K562 (cell line): ENCODE results near the gene KLK6. TPM values are rescaled to one million over a fixed set of nuclear protein-coding genes. Genes with fewer than 3 reads are reported as not detected.
"Not testable (repeated sequence)": the region's sequence is repeated elsewhere in the genome, so short reads cannot be mapped to it uniquely, and the experiment has no call there.

Experiments
- ATAC-seq: fragments of 200-7000 bp; cut with Tn5 transposase; 3 replicates; pipeline ENCODE4 v1.9.1; 2020; ENCODE audit warnings: moderate library complexity
- BruUV-seq: library from RNA; stranded (reverse); fragments of 400-500 nt; replicated peaks from 2 replicates; lab custom pipeline; 2021; lab: Mats Ljungman, UMichigan
- CTCF ChIA-PET: fragments of 300-600 bp; formaldehyde crosslinking; extraction: SDS; loops from one replicate; lab custom pipeline; 2021; ENCODE audit warnings: low intra/inter-chr PET ratio; lab: Yijun Ruan, JAX
- POLR2A ChIA-PET: fragments of 300-600, 350-650 bp; sonication (Branson Sonifier 250); formaldehyde crosslinking; extraction: SDS; loops from one replicate; lab custom pipeline; 2021; ENCODE audit warnings: antibody characterized with exemption, inconsistent platforms; lab: Yijun Ruan, JAX
- DNase-seq, 4 experiments: peaks; one replicate each; pipeline versions ENCODE4 v3.0.0 to v3.0.0-alpha.2; 2011 to 2018; ENCODE audit warnings: low spot score in 3 of 4, mixed read lengths in 3 of 4; ENCODE audit errors: extremely low read depth in 1 of 4
- FAIRE-seq: peaks from 2 replicates; lab custom pipeline; 2011; peaks lifted over from hg19 to GRCh38; lab: Jason Lieb, UNC
- H2AFZ ChIP-seq: 2 replicates; pipeline ENCODE4 v1.6.0; 2011; ENCODE audit warnings: low read depth, low read length, control low read depth, inconsistent platforms
- H3K27ac ChIP-seq: fragments of 200-600 bp; 3 replicates; pipeline ENCODE4 v1.8.0; 2011; ENCODE audit warnings: low read depth, mild to moderate bottlenecking, control low read depth, inconsistent platforms, low read length, moderate library complexity, mixed read lengths; ENCODE audit errors: extremely low read depth
- H3K27me3 ChIP-seq, 2 experiments: fragments of 300-600 bp in 1 of 2; 2 replicates in 1 of 2; 3 replicates in 1 of 2; pipeline versions ENCODE4 v1.6.0 to v1.8.0; 2011; ENCODE audit warnings: inconsistent platforms in 2 of 2, low read length in 2 of 2, mild to moderate bottlenecking in 1 of 2, mixed read lengths in 1 of 2, moderate library complexity in 1 of 2; ENCODE audit not compliant: control insufficient read depth in 2 of 2, insufficient read depth in 2 of 2
- H3K36me3 ChIP-seq: fragments of 300-600 bp; 3 replicates; pipeline ENCODE4 v1.8.0; 2011; ENCODE audit warnings: mild to moderate bottlenecking, low read length, inconsistent platforms; ENCODE audit not compliant: control insufficient read depth, insufficient read depth
- H3K4me1 ChIP-seq, 2 experiments: fragments of 200-600 bp in 1 of 2; replicated peaks in 1 of 2; 2 replicates in 1 of 2; 3 replicates in 1 of 2; pipeline versions ENCODE4 v1.5.1 to v1.8.0; 2011; ENCODE audit warnings: inconsistent platforms in 2 of 2, low read length in 2 of 2, mild to moderate bottlenecking in 1 of 2, mixed read lengths in 1 of 2, moderate library complexity in 1 of 2; ENCODE audit not compliant: control insufficient read depth in 2 of 2, insufficient read depth in 2 of 2
- H3K4me2 ChIP-seq: 2 replicates; pipeline ENCODE4 v1.6.1; 2011; ENCODE audit warnings: low read length, control low read depth, inconsistent platforms, mixed read lengths; ENCODE audit not compliant: insufficient read depth
- H3K4me3 ChIP-seq: fragments of 200-600 bp; sonication (generic), shearing (Covaris generic); 2 replicates; pipeline ENCODE4 v1.5.1; 2016; ENCODE audit warnings: control low read depth, inconsistent platforms
- H3K79me2 ChIP-seq: fragments of 200-600 bp; 3 replicates; pipeline ENCODE4 v1.8.0; 2011; ENCODE audit warnings: low read length, inconsistent platforms; ENCODE audit not compliant: control insufficient read depth, insufficient read depth
- H3K9ac ChIP-seq, 2 experiments: 2 replicates each; pipeline versions ENCODE4 v1.6.0 to v1.6.1; 2011; ENCODE audit warnings: low read depth in 2 of 2, low read length in 2 of 2, control low read depth in 1 of 2, inconsistent platforms in 1 of 2, mild to moderate bottlenecking in 1 of 2, mixed read lengths in 1 of 2; ENCODE audit not compliant: insufficient read depth in 1 of 2
- H3K9me1 ChIP-seq: one replicate; pipeline ENCODE4 v1.6.0; 2011; ENCODE audit warnings: inconsistent platforms, mild to moderate bottlenecking, low read length, moderate library complexity; ENCODE audit not compliant: control insufficient read depth, insufficient read depth
- H3K9me3 ChIP-seq: replicated peaks from 2 replicates; pipeline ENCODE4 v1.5.1; 2011; ENCODE audit warnings: low read depth, low read length, inconsistent platforms; ENCODE audit not compliant: control insufficient read depth, insufficient read depth
- H4K20me1 ChIP-seq: replicated peaks from 2 replicates; pipeline ENCODE4 v1.6.1; 2011; ENCODE audit warnings: low read length, inconsistent platforms, mixed read lengths; ENCODE audit not compliant: control insufficient read depth, insufficient read depth
- WGBS: fragments of 100-300 bp; shearing (Covaris generic); methylation state at CpG from one replicate; pipeline ENCODE4 v1.1.6; 2016; ENCODE audit warnings: low coverage, mixed read lengths; ENCODE audit not compliant: insufficient coverage; ENCODE audit errors: missing lambda C conversion rate; 5-methylcytosine and 5-hydroxymethylcytosine counted together
- in situ Hi-C: fragments of 300-500 bp; cut with MboI; formaldehyde crosslinking; loops from 4 replicates; pipeline ENCODE4 v1.15.0; 2018; ENCODE audit warnings: inconsistent platforms, mixed read lengths
- intact Hi-C: fragments of 100-400 bp; cut with micrococcal nuclease; formaldehyde crosslinking; loops from 2 replicates; pipeline ENCODE4 v1.14.2; 2022
- polyA plus RNA-seq, 8 experiments: library from polyadenylated mRNA; depleted of rRNA in 4 of 8; stranded (reverse) in 5 of 8; unstranded in 3 of 8; fragments of >200 nt; fragmentation: Nextera tagmentation in 2 of 8; fragmentation: Illumina TruSeq in 1 of 8; extraction: Ambion mirVana in 2 of 8; extraction: Trizol in 1 of 8; gene quantifications; 2 replicates each; pipeline versions ENCODE4 v1.2.1 to v1.2.3, GENCODE V29; 2011 to 2014; ENCODE audit warnings: inconsistent platforms in 1 of 8, missing spikeins in 1 of 8
- total RNA-seq, 7 experiments: library from RNA; depleted of rRNA in 6 of 7; stranded (reverse); fragments of >200 nt in 6 of 7; fragmentation: Illumina TruSeq in 2 of 7; extraction: Trizol in 2 of 7; gene quantifications; 2 replicates each; pipeline versions ENCODE4 v1.2.1 to v1.2.3, GENCODE V29; 2011 to 2021; ENCODE audit warnings: low replicate concordance in 1 of 7
- TF ChIP-seq, protein P1 (sequence below): fragments of 200-800 bp; sonication (Bioruptor generic); IDR thresholded peaks from 2 replicates; pipeline ENCODE4 v1.6.1; 2017; ENCODE audit warnings: missing genetic modification characterization, missing compliant biosample characterization
- TF ChIP-seq, protein P2 (sequence below): sonication (generic); formaldehyde crosslinking; IDR thresholded peaks from 2 replicates; pipeline ENCODE4 v1.8.0; 2022; ENCODE audit warnings: mild to moderate bottlenecking, missing genetic modification reagents

The KLK6 gene
- total and polyA plus RNA-seq, 9 of the 15 experiments (the other 6 are each of a cell fraction or from before 2014, with no cell fraction given): not detected

DNA sequence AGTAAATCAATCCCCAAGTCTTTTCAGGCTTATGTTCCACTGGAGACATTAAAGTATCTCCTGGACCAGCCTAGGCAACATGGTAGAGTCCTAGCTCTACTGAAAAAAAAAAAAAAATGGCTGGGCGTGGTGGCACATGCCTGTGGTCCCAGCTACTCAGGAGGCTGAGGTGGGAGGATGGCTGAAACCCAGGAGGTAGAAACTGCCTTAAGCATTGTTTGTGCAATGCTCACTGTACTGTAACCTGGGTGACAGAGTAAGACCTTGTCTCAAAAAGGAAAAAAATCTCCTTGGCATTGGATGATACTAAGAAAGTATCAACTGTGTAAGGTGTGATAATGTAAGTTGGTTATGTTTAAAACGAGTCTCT, 23.3 kb upstream of the KLK6 start:
- in situ Hi-C loops: no loop called here
- ATAC-seq (no peak), DNase-seq (no peak), FAIRE-seq (no peak)
- intact Hi-C loops: no loop called here
- WGBS: 4% methylated on average over 2 of the region's 2 CpGs
- TF ChIP-seq, protein P1, sequence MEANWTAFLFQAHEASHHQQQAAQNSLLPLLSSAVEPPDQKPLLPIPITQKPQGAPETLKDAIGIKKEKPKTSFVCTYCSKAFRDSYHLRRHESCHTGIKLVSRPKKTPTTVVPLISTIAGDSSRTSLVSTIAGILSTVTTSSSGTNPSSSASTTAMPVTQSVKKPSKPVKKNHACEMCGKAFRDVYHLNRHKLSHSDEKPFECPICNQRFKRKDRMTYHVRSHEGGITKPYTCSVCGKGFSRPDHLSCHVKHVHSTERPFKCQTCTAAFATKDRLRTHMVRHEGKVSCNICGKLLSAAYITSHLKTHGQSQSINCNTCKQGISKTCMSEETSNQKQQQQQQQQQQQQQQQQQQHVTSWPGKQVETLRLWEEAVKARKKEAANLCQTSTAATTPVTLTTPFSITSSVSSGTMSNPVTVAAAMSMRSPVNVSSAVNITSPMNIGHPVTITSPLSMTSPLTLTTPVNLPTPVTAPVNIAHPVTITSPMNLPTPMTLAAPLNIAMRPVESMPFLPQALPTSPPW (CRISPR knock-in tag): no peak
- TF ChIP-seq, protein P2, sequence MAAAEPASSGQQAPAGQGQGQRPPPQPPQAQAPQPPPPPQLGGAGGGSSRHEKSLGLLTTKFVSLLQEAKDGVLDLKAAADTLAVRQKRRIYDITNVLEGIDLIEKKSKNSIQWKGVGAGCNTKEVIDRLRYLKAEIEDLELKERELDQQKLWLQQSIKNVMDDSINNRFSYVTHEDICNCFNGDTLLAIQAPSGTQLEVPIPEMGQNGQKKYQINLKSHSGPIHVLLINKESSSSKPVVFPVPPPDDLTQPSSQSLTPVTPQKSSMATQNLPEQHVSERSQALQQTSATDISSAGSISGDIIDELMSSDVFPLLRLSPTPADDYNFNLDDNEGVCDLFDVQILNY (CRISPR knock-in tag): no peak
- POLR2A ChIA-PET: interaction anchor here (0.6 to 0.8 kb wide), 2 partner anchors 195 to 662 kb away, joined by 3 read pairs; no protein-coding TSS in a partner anchor
- CTCF ChIA-PET: no interaction called here
- Histone ChIP-seq H3K9me3 (no peaks in the 10 kb centered on the region; the same call in 1 of the 2 replicates), H3K4me3 (no peak overlapping the region), H3K36me3 (no peaks in the 10 kb centered on the region), H3K79me2 (no peaks in the 10 kb centered on the region), H3K27ac (no peak overlapping the region), H2AFZ (no peak overlapping the region), H4K20me1 (no peaks in the 10 kb centered on the region), H3K4me2 (no peak overlapping the region), H3K9me1 (no peaks in the 10 kb centered on the region), H3K9ac (no peak overlapping the region), H3K4me1 (no peaks in the 10 kb centered on the region), H3K27me3 (peaks cover 3 to 17% of the 10 kb centered on the region in 2 experiments; a peak in 3 of 5 replicates)
- no TSS peak for BruUV-seq

DNA sequence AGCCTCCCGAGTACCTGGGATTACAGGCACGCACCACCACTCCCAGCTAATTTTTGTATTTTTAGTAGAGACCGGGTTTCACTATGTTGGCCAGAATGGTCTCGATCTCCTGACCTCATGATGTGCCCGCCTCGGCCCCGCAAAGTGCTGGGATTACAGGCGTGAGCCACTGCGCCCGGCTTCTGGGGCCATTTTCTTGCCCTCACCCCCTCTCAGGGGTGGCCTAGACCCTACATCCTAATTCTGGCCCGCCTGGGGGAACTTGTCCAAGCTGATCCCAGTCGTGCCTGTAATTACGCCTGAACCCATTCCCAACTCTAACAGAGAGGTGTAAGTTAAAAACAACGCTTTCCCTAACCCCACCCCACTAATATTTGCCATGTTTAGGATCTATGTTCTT, 15.0 kb upstream of the KLK6 start:
- H3K9ac ChIP-seq, H4K20me1 ChIP-seq, FAIRE-seq, H3K9me1 ChIP-seq, H3K27ac ChIP-seq, H3K36me3 ChIP-seq, H3K9me3 ChIP-seq, in situ Hi-C loops, POLR2A ChIA-PET, BruUV-seq, H2AFZ ChIP-seq, H3K79me2 ChIP-seq, H3K4me3 ChIP-seq, DNase-seq, H3K4me1 ChIP-seq, H3K4me2 ChIP-seq, intact Hi-C loops, ATAC-seq, CTCF ChIA-PET: not testable (repeated sequence)
- H3K27me3 ChIP-seq: peaks cover 9 to 27% of the 10 kb centered on the region in 2 experiments; a peak in 3 of 5 replicates
- 2% methylated on average over 13 of the region's 14 CpGs for WGBS
